ENCODE measurements around the gene GNB5.

Gene GNB5

GRCh38 chr15:52139599-52140462 lies 51.4 kb downstream of the GNB5 start:
- DNase-seq = no peak

GRCh38 chr15:52137432-52138357 lies 53.5 kb downstream of the GNB5 start:
- DNase-seq = no peak

- DNase-seq = no peak
These were observed 54.7 kb downstream of the GNB5 start for GRCh38 chr15:52136442-52136980.

- no peak for DNase-seq
These were observed 56.6 kb downstream of the GNB5 start for GRCh38 chr15:52134502-52135144.

- no peak for DNase-seq
These were observed 57.5 kb downstream of the GNB5 start for GRCh38 chr15:52133510-52134220.

GRCh38 chr15:52132066-52132465 lies 59.1 kb downstream of the GNB5 start:
- DNase-seq = no peak

GRCh38 chr15:52128568-52128967 lies 62.6 kb downstream of the GNB5 start:
- DNase-seq = no peak

- no peak for DNase-seq
These were observed 66.8 kb downstream of the GNB5 start for GRCh38 chr15:52124270-52124880.

GRCh38 chr15:52121896-52122295 lies 69.3 kb downstream of the GNB5 start:
- no peak for DNase-seq

GRCh38 chr15:52121006-52121405 lies 70.2 kb downstream of the GNB5 start:
- no peak for DNase-seq

GRCh38 chr15:52120488-52120887 lies 70.7 kb downstream of the GNB5 start:
- no peak for DNase-seq

GRCh38 chr15:52118969-52119749 lies 72.0 kb downstream of the GNB5 start:
- no peak for DNase-seq

- DNase-seq = no peak
These were observed 73.6 kb downstream of the GNB5 start for GRCh38 chr15:52117549-52117948.

GRCh38 chr15:52115598-52116427 lies 75.4 kb downstream of the GNB5 start:
- no peak for DNase-seq

GRCh38 chr15:52114261-52115055 lies 76.7 kb downstream of the GNB5 start:
- no peak for DNase-seq

- DNase-seq = no peak
These were observed 77.5 kb downstream of the GNB5 start for GRCh38 chr15:52113708-52114107.

GRCh38 chr15:52113235-52113634 lies 78.0 kb downstream of the GNB5 start:
- DNase-seq = no peak

GRCh38 chr15:52112203-52112750 lies 78.9 kb downstream of the GNB5 start:
- peak; percentile 21 for DNase-seq
